Measurements from ENCODE around the gene F2. TPM values are rescaled to one million over a fixed set of nuclear protein-coding genes. Genes with fewer than 3 reads are reported as not detected.

F2 gene
- total RNA-seq, 1 donor from 2014 or later, result not detected

GRCh38 chr11:46759196-46759595 is 40.2 kb downstream of the F2 start:
- TF ChIP-seq CTCF (IDR thresholded peaks at IDR 0.05), result no peak
- no peak for DNase-seq
- Histone ChIP-seq H3K36me3 (peaks cover 93% of the 10 kb centered on the region), H3K9me3 (no peaks in the 10 kb centered on the region), H3K27me3 (no peaks in the 10 kb centered on the region), H3K4me1 (no peaks in the 10 kb centered on the region), H3K4me3 (no peak overlapping the region), H3K27ac (no peak overlapping the region)
- ATAC-seq, result no peak
- intact Hi-C loops (cut with DNase I), result no loop called here

DNA sequence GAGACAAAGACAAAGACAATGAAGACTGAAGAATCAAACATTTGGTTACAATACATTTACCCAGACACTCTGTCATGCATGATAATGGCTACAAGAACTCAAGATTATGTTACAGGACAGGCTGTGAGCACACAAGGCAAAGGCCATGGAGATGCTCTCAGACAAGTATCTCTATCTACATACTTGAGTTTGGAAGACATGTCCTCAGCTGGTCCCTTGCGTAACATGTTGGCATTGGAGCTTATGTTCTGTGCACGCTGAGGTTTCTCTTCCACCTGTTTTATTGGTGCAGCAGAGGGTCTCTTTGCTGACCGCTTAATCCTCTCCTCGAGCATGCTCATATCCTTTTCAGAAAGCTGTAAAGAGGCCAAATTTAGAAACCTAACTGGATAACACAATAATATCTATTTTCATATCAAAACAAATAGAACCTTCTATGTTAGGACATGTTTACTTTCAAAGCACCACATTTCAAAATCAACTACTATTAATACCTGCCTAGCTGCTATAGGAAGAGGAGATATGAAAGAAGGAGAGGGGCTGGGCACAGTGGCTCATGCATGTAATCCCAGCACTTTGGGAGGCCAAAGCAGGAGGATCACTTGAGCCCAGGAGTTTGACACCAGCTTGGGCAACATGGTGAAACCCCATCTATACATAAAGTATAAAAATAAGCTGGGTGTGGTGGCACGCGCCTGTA is 41.6 kb downstream of the F2 start:
- Histone ChIP-seq H3K4me3 (no peak overlapping the region), H3K36me3 (peaks cover 94% of the 10 kb centered on the region), H3K9me3 (no peaks in the 10 kb centered on the region), H3K27ac (no peak overlapping the region), H3K4me1 (no peaks in the 10 kb centered on the region), H3K27me3 (no peaks in the 10 kb centered on the region)
- ATAC-seq (no peak), DNase-seq (no peak)
- intact Hi-C loops (cut with DNase I), result no loop called here
- no peak for TF ChIP-seq CTCF (IDR thresholded peaks at IDR 0.05)

DNA sequence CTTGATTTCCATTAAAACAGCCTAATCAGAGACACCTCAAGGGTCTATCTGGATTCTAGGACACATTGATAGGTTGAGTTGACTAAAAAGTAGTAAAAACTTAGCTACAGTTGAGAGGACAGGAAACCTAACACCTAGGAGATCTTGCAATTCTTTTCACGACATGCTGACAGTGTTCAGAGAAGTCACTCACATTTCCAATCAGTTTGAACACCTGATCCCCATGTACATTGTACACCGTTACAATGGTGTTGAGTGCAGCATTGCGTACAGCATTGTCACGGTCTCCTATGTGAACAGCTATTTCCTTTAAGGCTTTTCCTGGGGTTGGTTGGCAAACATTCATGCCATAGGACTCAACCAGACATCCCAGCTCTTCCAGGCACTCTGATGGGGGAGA is 42.8 kb downstream of the F2 start:
- H3K27ac ChIP-seq, result no peak overlapping the region
- no peak for ATAC-seq
- intact Hi-C loops (cut with DNase I), result no loop called here
- H3K4me1 ChIP-seq, result no peaks in the 10 kb centered on the region
- no peak for TF ChIP-seq CTCF (IDR thresholded peaks at IDR 0.05)
- no peaks in the 10 kb centered on the region for H3K27me3 ChIP-seq
- no peak for DNase-seq
- peaks cover 98% of the 10 kb centered on the region for H3K36me3 ChIP-seq
- no peak overlapping the region for H3K4me3 ChIP-seq
- no peaks in the 10 kb centered on the region for H3K9me3 ChIP-seq

GRCh38 chr11:46762248-46762647 is 43.2 kb downstream of the F2 start:
- no peaks in the 10 kb centered on the region for H3K4me1 ChIP-seq
- H3K27ac ChIP-seq, result no peak overlapping the region
- intact Hi-C loops (cut with DNase I), result no loop called here
- no peak for ATAC-seq
- DNase-seq, result no peak
- no peak for TF ChIP-seq CTCF (IDR thresholded peaks at IDR 0.05)
- H3K36me3 ChIP-seq, result peaks cover 98% of the 10 kb centered on the region
- no peaks in the 10 kb centered on the region for H3K27me3 ChIP-seq
- no peaks in the 10 kb centered on the region for H3K9me3 ChIP-seq
- no peak overlapping the region for H3K4me3 ChIP-seq

DNA sequence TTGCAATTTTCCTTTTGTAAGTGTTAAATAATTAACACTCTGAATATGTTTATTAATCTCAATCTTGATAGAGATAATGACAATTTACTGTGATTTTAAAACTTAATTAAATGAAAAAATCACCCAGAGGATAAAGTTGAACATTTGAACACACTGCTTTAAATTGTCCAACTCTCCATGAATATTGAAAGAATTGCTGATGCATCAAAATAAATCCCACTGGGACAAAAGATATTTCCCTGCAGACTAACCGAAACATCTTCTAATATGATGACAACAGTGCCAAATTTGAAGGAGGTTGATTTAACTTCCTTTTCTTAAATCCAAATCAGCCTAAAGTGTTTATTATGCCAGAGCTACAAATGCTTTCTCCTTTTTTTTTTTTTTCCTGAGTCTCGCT is 47.6 kb downstream of the F2 start:
- no peaks in the 10 kb centered on the region for H3K9me3 ChIP-seq
- DNase-seq (no peak), ATAC-seq (no peak)
- peaks cover 93% of the 10 kb centered on the region for H3K36me3 ChIP-seq
- no peaks in the 10 kb centered on the region for H3K27me3 ChIP-seq
- H3K4me1 ChIP-seq, result no peaks in the 10 kb centered on the region
- no peak overlapping the region for H3K27ac ChIP-seq
- intact Hi-C loops (cut with DNase I), result no loop called here
- no peak overlapping the region for H3K4me3 ChIP-seq
- no peak for TF ChIP-seq CTCF (IDR thresholded peaks at IDR 0.05)

Measured in upper lobe of right lung (tissue), 1 donor.